SHP77 (cell line): ENCODE data around the gene NPTX1.

Experiments
- DNase-seq, 2 experiments: peaks; one replicate each; lab custom pipeline; 2025; lab: John Stamatoyannopoulos, UW

Gene NPTX1

GRCh38 chr17:80443916-80444643 is 32.3 kb downstream of the NPTX1 start:
- no peak for DNase-seq

GRCh38 chr17:80443498-80443897 is 32.9 kb downstream of the NPTX1 start:
- no peak for DNase-seq

- DNase-seq: no peak
Observed at GRCh38 chr17:80442764-80443163, 33.6 kb downstream of the NPTX1 start.

GRCh38 chr17:80442323-80442659 is 34.1 kb downstream of the NPTX1 start:
- no peak for DNase-seq

- DNase-seq: no peak
Observed at GRCh38 chr17:80441598-80442322, 34.6 kb downstream of the NPTX1 start.

- DNase-seq: no peak
Observed at GRCh38 chr17:80441133-80441578, 35.3 kb downstream of the NPTX1 start.

GRCh38 chr17:80439499-80439898 is 36.9 kb downstream of the NPTX1 start:
- no peak for DNase-seq

- DNase-seq: no peak
Observed at GRCh38 chr17:80438806-80439205, 37.6 kb downstream of the NPTX1 start.

- DNase-seq: no peak
Observed at GRCh38 chr17:80437532-80437931, 38.9 kb downstream of the NPTX1 start.

- no peak for DNase-seq
Observed at GRCh38 chr17:80433916-80434666, 42.3 kb downstream of the NPTX1 start.

- no peak for DNase-seq
Observed at GRCh38 chr17:80432961-80433550, 43.4 kb downstream of the NPTX1 start.

GRCh38 chr17:80432350-80432955 is 44.0 kb downstream of the NPTX1 start:
- no peak for DNase-seq

GRCh38 chr17:80431246-80432195 is 44.9 kb downstream of the NPTX1 start:
- DNase-seq: no peak

- no peak for DNase-seq
Observed at GRCh38 chr17:80430446-80431245, 45.8 kb downstream of the NPTX1 start.

GRCh38 chr17:80429356-80430275 is 46.8 kb downstream of the NPTX1 start:
- no peak for DNase-seq

- DNase-seq: no peak
Observed at GRCh38 chr17:80428796-80429195, 47.6 kb downstream of the NPTX1 start.

- no peak for DNase-seq
Observed at GRCh38 chr17:80428363-80428762, 48.0 kb downstream of the NPTX1 start.

- no peak for DNase-seq
Observed at GRCh38 chr17:80427366-80428282, 48.8 kb downstream of the NPTX1 start.
